Ovary (tissue), 3 donors: ENCODE measurements around the gene KMT2B.

ENCODE experiments used
- POLR2A ChIP-seq: fragments of 450-650 bp; IDR thresholded peaks from one replicate; pipeline ENCODE4 v1.6.1; 2017; ENCODE audit warnings: antibody characterized with exemption, mild to moderate bottlenecking, moderate library complexity
- TF ChIP-seq, protein P1 (sequence below), 3 donors: fragments of 450-650 bp in 2 of 3; fragments of 200-600 bp in 1 of 3; IDR thresholded peaks; one replicate each; pipeline versions ENCODE4 v1.5.1 to v1.8.0; 2016 to 2022; ENCODE audit warnings: antibody characterized with exemption in 3 of 3, mild to moderate bottlenecking in 1 of 3
- donor health status: DM: no; HTN: no; CAD: no.

DNA sequence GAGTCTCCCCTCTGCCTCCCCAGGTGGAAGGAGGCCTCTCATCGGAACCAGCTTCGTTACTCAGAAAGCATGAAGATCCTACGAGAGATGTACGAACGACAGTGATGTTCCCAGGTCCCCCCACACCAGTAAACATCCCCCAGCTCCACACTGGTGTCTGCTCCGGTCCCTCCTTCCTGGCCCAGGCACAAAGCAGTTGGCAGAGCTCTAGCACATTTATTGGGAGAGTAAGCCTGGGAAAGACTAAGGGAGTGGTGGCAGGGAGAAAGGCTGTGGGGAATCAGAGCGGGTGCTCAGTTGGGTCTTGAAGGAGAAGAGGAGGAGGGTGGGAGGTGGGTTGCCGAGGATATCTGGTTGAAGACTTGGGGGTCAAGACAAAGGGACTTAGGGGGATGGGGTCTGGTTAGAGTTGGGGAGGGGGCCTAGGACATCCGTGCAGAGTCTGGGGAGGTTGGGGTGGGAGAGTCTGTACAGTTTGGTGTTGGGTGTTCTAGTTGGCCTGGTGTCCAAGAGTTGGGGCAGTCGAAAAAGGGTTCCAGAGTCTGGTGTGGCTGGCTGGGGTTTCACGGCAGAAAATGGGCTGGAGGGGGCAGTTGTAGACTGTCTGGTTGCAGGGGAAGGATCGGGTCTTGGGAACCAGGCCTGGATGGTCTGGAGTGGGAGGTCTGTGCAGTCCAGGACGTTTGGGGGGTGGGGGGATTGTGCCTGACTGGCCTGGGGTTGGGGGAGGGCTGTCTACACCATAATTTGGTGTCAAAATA is 36.7 kb downstream of the KMT2B start:
- no peak for TF ChIP-seq POLR2A
- TF ChIP-seq, protein P1, sequence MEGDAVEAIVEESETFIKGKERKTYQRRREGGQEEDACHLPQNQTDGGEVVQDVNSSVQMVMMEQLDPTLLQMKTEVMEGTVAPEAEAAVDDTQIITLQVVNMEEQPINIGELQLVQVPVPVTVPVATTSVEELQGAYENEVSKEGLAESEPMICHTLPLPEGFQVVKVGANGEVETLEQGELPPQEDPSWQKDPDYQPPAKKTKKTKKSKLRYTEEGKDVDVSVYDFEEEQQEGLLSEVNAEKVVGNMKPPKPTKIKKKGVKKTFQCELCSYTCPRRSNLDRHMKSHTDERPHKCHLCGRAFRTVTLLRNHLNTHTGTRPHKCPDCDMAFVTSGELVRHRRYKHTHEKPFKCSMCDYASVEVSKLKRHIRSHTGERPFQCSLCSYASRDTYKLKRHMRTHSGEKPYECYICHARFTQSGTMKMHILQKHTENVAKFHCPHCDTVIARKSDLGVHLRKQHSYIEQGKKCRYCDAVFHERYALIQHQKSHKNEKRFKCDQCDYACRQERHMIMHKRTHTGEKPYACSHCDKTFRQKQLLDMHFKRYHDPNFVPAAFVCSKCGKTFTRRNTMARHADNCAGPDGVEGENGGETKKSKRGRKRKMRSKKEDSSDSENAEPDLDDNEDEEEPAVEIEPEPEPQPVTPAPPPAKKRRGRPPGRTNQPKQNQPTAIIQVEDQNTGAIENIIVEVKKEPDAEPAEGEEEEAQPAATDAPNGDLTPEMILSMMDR (IDR thresholded peaks at IDR 0.05), result no peak
